ENCODE measurements around the gene ELOB. TPM values are rescaled to one million over a fixed set of nuclear protein-coding genes. Genes with fewer than 3 reads are reported as not detected.

Gene ELOB
- total and polyA plus RNA-seq, 2 of the 13 experiments (the other 11 are each of a cell fraction or from before 2014, with no cell fraction given), result 208 to 225 TPM

DNA sequence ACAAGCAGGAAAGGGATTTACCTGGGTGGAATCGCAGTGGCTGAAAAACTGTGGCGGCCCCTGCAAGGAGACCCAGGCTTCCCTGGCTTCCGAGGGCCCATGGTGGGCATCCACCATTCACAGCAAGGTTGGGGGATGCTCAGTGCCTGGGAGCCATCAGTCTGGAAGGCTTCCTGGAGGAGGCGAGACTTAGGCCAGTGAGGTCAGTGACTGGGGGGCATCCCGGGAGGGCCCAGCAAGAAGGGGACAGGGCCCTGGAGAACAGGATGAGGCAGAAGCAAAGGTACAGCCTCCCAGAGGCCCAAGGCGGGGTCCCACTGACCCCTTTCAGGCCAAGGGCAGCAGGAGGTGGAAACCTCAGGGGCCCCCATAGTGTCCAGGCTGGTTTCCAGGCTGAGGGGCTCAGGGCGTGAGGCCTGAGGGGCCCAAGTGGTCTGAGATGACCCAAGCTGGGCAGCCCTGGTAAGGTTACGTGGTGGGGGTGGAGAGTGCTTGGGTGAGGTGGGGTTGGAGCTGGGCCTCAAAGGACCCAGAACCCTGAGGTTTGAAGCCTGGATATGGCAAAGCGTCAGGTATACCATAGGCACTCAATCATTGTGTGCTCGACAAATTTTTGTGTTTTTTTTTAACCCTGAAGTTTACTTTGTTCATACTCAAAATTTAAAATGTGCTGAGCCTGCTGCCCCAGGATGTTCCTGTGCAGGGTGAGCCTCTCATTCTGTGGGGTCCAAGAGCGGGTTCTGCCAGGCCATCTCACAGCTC lies 40.4 kb downstream of the ELOB start:
- in situ Hi-C loops (cut with HindIII; ENCODE audit: extremely low pct_ligation_motif_present, low pct_unique_long_range_greater_than_20kb) (no loop called here), intact Hi-C loops (cut with micrococcal nuclease; ENCODE audit: unreplicated experiment) (no loop called here)
- no peaks in the 10 kb centered on the region; a peak in 2 of 5 replicates for H3K27me3 ChIP-seq (ENCODE audit: control insufficient read depth in 1 of 2, insufficient read depth in 2 of 2, low read length in 2 of 2)
- no peak overlapping the region for H3K4me3 ChIP-seq (replicated peaks in 1 of 3; ENCODE audit: insufficient read depth in 1 of 3, low read depth in 2 of 3, low read length in 3 of 3)
- no peak overlapping the region for H3K4me2 ChIP-seq (ENCODE audit: low read depth, low read length)
- no peaks in the 10 kb centered on the region for H3K36me3 ChIP-seq (replicated peaks in 1 of 2; ENCODE audit: control insufficient read depth in 1 of 2, insufficient read depth in 2 of 2, low read length in 2 of 2)
- WGBS (ENCODE audit: low lambda C conversion rate), result 70% methylated on average over 8 of the region's 11 CpGs
- H3K9ac ChIP-seq (ENCODE audit: insufficient read depth, low read depth, low read length), result no peak overlapping the region
- TF ChIP-seq DMAP1 (CRISPR knock-in tag; IDR thresholded peaks at IDR 0.05), result no peak
- TF ChIP-seq SOX5 (CRISPR knock-in tag; IDR thresholded peaks at IDR 0.05; ENCODE audit: borderline replicate concordance), result no peak
- TF ChIP-seq ZNF543 (CRISPR knock-in tag; IDR thresholded peaks at IDR 0.05), result no peak
- no peak for TF ChIP-seq ZNF383 (CRISPR knock-in tag; IDR thresholded peaks at IDR 0.05; ENCODE audit: borderline replicate concordance)
- no peaks in the 10 kb centered on the region for H4K20me1 ChIP-seq (ENCODE audit: insufficient read depth, low read length)
- DNase-seq (ENCODE audit: low spot score) (no peak), ATAC-seq (no peak), FAIRE-seq (no peak)
- H3K79me2 ChIP-seq (ENCODE audit: insufficient read depth, low read length), result no peaks in the 10 kb centered on the region
- no peaks in the 10 kb centered on the region for H3K9me3 ChIP-seq (ENCODE audit: low read length)
- H3K27ac ChIP-seq (ENCODE audit: extremely low read length, insufficient read depth, low read length), result no peak overlapping the region
- ChIA-PET POLR2A (interaction anchor here (4.4 kb wide), 1 partner anchor 16 kb away, joined by 43 read pairs; the partner anchor contains the start of gene SRRM2), CTCF (ENCODE audit: low intra/inter-chr PET ratio, low total read pairs) (no interaction called here)
- H2AFZ ChIP-seq (ENCODE audit: low read length), result no peak overlapping the region
- no TSS peak for BruUV-seq (replicated peaks)
- peaks cover 49% of the 10 kb centered on the region for H3K4me1 ChIP-seq (ENCODE audit: insufficient read depth, low read length)

DNA sequence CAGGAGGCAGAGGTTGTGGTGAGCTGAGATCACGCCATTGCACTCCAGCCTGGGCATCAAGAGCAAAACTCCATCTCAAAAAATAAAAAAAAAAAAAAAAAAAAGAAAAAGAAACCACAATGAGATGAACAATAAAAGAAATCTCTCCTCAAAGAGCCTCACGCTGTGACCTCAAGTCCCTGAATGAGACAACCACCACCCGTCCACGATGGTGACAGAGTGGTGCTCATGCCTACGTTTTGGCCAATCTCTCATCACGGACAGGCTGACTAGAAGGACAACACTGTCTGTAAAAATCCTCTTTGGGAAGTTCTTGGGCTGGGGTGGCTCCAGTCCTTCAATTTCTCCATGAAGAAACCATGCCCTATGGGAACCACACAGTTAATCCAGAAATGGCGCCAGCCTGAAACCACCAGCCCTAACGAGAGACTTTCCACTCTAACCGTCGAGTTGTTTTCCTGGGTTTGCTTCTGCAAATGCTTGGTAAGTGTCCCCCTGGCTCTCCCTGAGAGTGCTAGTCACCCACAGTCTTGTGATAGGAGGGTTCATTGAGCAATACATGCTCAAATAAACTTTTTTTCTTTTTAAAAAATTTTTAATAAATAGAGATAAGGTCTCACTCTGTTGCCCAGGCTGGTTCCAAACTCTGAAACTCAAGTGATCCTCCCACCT lies 42.1 kb downstream of the ELOB start:
- no peaks in the 10 kb centered on the region for H4K20me1 ChIP-seq (ENCODE audit: insufficient read depth, low read length)
- no peak overlapping the region for H3K4me2 ChIP-seq (ENCODE audit: low read depth, low read length)
- no peaks in the 10 kb centered on the region for H3K36me3 ChIP-seq (replicated peaks in 1 of 2; ENCODE audit: control insufficient read depth in 1 of 2, insufficient read depth in 2 of 2, low read length in 2 of 2)
- ATAC-seq (no peak), DNase-seq (ENCODE audit: low spot score) (no peak), FAIRE-seq (no peak)
- WGBS (ENCODE audit: low lambda C conversion rate), result 60% methylated on average over 10 of the region's 10 CpGs
- peaks cover 58% of the 10 kb centered on the region for H3K4me1 ChIP-seq (ENCODE audit: insufficient read depth, low read length)
- in situ Hi-C loops (cut with HindIII; ENCODE audit: extremely low pct_ligation_motif_present, low pct_unique_long_range_greater_than_20kb) (no loop called here), intact Hi-C loops (cut with micrococcal nuclease; ENCODE audit: unreplicated experiment) (no loop called here)
- CTCF ChIA-PET (ENCODE audit: low intra/inter-chr PET ratio, low total read pairs), result no interaction called here
- H3K27ac ChIP-seq (ENCODE audit: extremely low read length, insufficient read depth, low read length), result no peak overlapping the region
- H3K27me3 ChIP-seq (ENCODE audit: control insufficient read depth in 1 of 2, insufficient read depth in 2 of 2, low read length in 2 of 2), result no peaks in the 10 kb centered on the region; a peak in 2 of 5 replicates
- no peaks in the 10 kb centered on the region for H3K9me3 ChIP-seq (ENCODE audit: low read length)
- H3K4me3 ChIP-seq (replicated peaks in 1 of 3; ENCODE audit: insufficient read depth in 1 of 3, low read depth in 2 of 3, low read length in 3 of 3), result no peak overlapping the region
- TF ChIP-seq, protein P1, sequence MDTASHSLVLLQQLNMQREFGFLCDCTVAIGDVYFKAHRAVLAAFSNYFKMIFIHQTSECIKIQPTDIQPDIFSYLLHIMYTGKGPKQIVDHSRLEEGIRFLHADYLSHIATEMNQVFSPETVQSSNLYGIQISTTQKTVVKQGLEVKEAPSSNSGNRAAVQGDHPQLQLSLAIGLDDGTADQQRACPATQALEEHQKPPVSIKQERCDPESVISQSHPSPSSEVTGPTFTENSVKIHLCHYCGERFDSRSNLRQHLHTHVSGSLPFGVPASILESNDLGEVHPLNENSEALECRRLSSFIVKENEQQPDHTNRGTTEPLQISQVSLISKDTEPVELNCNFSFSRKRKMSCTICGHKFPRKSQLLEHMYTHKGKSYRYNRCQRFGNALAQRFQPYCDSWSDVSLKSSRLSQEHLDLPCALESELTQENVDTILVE (CRISPR knock-in tag; IDR thresholded peaks at IDR 0.05), result no peak
- no peak for TF ChIP-seq ZNF263 (CRISPR knock-in tag; IDR thresholded peaks at IDR 0.05)
- TF ChIP-seq MIER2 (CRISPR knock-in tag; IDR thresholded peaks at IDR 0.05), result no peak
- no peak for TF ChIP-seq ZNF510 (CRISPR knock-in tag; IDR thresholded peaks at IDR 0.05; ENCODE audit: low read depth)
- no peak for TF ChIP-seq ONECUT2 (CRISPR knock-in tag; IDR thresholded peaks at IDR 0.05)
- no peak for TF ChIP-seq ETV6 (CRISPR knock-in tag; conservative IDR thresholded peaks at IDR 0.05)
- TF ChIP-seq SAP130 (CRISPR knock-in tag; IDR thresholded peaks at IDR 0.05; ENCODE audit: low read depth), result no peak
- TF ChIP-seq PHF20 (CRISPR knock-in tag; IDR thresholded peaks at IDR 0.05), result no peak
- TF ChIP-seq ZNF44 (CRISPR knock-in tag; IDR thresholded peaks at IDR 0.05), result no peak
- TF ChIP-seq NFE2L1 (CRISPR knock-in tag; IDR thresholded peaks at IDR 0.05; ENCODE audit: borderline replicate concordance), result no peak
- TF ChIP-seq JUND (CRISPR knock-in tag; IDR thresholded peaks at IDR 0.05), result no peak
- TF ChIP-seq MBNL3 (CRISPR knock-in tag; conservative IDR thresholded peaks at IDR 0.05), result no peak
- TF ChIP-seq ZNF232 (CRISPR knock-in tag; IDR thresholded peaks at IDR 0.05; ENCODE audit: borderline replicate concordance), result no peak
- TF ChIP-seq ETV5 (CRISPR knock-in tag; IDR thresholded peaks at IDR 0.05; ENCODE audit: borderline replicate concordance), result no peak
- TF ChIP-seq NFIC (IDR thresholded peaks at IDR 0.05; ENCODE audit: low read length), result no peak
- H2AFZ ChIP-seq (ENCODE audit: low read length), result no peak overlapping the region
- no peak overlapping the region for H3K9ac ChIP-seq (ENCODE audit: insufficient read depth, low read depth, low read length)
- no TSS peak for BruUV-seq (replicated peaks)
- H3K79me2 ChIP-seq (ENCODE audit: insufficient read depth, low read length), result no peaks in the 10 kb centered on the region
- POLR2A ChIA-PET, result no interaction called here

All from HepG2 (cell line).